ENCODE results near the gene TFEB. TPM values are rescaled to one million over a fixed set of nuclear protein-coding genes. Genes with fewer than 3 reads are reported as not detected.

Gene TFEB
- total and polyA plus RNA-seq, 2 of the 8 experiments (the other 6 are each of a cell fraction or from before 2014, with no cell fraction given) = 2.3 to 6.7 TPM

GRCh38 chr6:41682056-41682477 lies 53.3 kb downstream of the TFEB start (continued):
- TF ChIP-seq CHD7 (IDR thresholded peaks at IDR 0.05; ENCODE audit: insufficient replicate concordance, low read length) (no peak), BCL11A (IDR thresholded peaks at IDR 0.05; ENCODE audit: low read depth in 2 of 2, low read length in 2 of 2) (no peak), POU5F1 (IDR thresholded peaks at IDR 0.05; ENCODE audit: low read depth, low read length) (no peak), CBX8 (IDR thresholded peaks at IDR 0.05; ENCODE audit: borderline replicate concordance, low read depth, low read length) (no peak), USF2 (IDR thresholded peaks at IDR 0.05; ENCODE audit: low read length) (no peak), CHD1 (IDR thresholded peaks at IDR 0.05; ENCODE audit: low read depth, low read length) (no peak), SIX5 (IDR thresholded peaks at IDR 0.05; ENCODE audit: low read depth, low read length) (no peak)
